Measurements from ENCODE around the gene ZPR1.
A peak's percentile ranks its signal among the peaks of the same experiment; 100 is the strongest.
"Not testable (repeated sequence)": the region's sequence is repeated elsewhere in the genome, so short reads cannot be mapped to it uniquely, and the experiment has no call there.

Gene ZPR1, protein sequence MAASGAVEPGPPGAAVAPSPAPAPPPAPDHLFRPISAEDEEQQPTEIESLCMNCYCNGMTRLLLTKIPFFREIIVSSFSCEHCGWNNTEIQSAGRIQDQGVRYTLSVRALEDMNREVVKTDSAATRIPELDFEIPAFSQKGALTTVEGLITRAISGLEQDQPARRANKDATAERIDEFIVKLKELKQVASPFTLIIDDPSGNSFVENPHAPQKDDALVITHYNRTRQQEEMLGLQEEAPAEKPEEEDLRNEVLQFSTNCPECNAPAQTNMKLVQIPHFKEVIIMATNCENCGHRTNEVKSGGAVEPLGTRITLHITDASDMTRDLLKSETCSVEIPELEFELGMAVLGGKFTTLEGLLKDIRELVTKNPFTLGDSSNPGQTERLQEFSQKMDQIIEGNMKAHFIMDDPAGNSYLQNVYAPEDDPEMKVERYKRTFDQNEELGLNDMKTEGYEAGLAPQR

DNA sequence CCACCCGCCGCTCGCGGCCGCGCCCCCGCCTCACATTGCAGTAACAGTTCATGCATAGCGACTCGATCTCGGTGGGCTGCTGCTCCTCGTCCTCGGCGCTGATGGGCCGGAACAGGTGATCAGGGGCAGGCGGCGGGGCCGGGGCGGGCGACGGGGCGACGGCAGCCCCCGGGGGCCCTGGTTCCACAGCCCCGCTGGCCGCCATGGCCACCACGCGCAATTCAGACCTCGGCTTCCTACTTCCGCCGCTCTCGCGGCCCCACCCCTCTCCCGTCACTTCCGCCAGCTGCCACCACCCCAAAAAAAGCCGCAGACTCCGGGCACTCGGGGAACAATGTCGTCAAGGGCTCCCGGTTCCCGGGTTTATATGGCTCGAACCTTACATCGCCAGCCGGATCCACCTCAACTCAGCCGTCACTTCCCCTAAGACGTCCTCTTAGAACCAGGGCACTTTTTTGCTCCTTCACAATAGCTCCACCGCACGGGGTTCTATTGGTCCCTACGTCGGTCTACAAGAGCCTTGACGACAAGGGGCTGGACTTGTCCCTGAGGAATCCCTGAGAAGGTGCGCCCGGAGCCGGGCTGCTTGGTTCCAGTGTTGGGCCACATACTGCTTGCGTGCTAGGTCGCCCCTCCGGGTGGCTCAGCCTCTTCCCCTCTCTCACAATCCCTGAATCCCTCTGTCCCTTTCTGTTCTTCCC is at the start of gene ZPR1:
Gene ZPR1 (minus strand): TSS at position 238 of the 701 bp plus-strand sequence. CDS start 33 bp downstream, at position 205.
- peak; percentile 88 for DNase-seq

DNA sequence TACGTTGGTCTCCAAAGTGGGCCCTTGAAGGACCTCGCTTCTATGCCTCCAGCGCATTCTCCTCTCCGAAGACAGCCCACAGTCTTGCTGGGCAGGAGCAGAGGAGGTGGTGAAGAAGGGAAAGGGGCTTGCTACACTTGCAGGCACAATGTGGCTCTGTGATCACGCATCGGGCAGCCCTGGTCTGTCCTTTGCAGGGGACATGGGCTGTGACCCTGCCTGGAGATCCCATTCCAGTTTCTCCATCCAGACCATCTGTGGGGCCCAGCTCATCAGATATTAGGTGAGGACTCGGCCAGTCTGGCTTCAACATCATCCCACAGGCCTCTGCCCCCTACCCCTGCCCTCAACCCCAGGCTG is 48.8 kb upstream of the ZPR1 start:
- DNase-seq, result no peak

DNA sequence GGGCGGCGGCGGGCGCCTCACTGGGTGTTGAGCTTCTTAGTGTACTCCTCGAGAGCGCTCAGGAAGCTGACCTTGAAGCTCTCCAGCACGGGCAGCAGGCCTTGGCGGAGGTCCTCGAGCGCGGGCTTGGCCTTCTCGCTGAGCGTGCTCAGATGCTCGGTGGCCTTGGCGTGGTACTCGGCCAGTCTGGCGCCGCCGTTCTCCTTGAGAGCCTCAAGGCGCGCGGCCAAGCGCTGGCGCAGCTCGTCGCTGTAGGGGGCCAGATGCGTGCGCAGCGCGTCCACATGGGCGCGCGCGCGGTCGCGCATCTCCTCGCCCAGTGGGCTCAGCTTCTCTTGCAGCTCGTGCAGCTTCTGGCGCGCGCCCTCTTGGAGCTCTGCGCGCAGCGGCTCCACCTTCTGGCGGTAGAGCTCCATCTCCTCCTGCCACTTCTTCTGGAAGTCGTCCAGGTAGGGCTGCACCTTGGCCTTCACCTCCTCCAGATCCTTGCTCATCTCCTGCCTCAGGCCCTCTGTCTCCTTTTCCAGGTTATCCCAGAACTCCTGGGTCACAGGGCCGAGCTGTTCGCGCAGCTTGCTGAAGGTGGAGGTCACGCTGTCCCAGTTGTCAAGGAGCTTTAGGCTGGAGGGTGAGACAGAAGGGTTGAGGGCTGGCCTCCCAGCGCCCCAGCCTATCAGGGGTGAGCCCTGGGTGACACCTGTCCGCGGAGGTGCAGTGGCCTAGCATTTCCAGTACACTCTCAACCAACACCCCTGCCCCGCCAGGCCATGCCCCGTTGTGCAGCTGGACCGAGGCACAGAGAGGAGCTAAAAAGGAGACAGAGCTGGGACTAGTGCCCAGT is 48.2 kb upstream of the ZPR1 start:
- DNase-seq, result peak; percentile 88

DNA sequence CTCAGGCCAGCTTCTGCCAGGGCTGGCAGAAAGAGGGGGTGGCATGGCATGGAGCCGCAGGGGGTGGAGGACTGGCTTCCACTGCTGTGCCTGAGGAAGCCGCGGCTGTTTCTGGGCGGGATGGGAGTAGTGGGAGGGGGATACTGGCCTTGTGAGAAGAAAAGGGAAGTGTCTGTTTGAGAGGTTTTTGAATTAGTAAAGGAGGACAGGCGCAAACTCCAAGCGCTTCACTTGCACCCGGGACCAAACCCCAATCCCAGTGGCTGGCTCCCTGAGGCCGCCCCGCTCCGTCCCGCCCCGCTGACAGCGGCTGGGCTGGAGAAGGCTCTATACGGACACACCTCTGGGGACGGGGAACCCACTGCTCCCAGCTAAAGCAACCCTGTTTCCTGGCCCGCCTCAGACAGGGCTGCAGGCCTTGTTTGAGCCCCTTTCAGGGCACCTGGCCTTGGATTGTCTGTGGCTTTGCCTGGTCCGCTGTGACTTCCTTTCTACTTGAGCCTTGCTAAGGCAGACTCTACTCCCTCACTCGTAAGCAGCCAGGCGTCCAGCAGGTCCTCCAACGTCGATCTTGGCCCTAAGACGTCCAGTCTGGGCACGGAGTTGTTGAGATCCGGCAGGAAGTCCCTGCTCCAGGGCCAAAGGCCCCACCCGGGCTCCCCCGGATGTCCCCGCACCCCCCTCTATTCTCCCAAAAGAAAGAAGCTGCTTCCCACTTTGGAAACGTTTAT is 47.4 kb upstream of the ZPR1 start:
- DNase-seq, result no peak

DNA sequence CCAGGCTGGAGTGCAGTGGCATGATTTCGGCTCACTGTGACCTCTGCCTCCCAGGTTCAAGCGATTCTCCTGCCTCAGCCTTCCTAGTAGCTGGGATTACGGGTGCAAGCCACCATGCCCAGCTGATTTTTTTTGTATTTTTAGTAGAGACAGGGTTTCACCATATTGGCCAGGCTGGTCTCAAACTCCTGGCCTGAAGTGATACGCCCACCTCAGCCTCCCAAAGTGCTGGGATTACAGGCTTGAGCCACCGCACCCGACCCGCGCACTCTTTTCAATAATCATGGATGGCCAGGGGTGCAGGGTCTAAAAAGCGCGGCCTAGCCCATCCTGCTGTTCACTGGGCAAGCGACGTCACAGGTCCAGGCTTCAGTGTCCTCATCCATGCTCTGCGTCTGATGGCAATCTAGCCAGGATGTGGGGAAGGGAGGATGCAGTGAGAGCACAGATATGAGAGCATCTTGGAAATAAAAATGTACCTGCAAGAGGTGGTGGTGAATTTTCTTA is 46.8 kb upstream of the ZPR1 start:
- not testable (repeated sequence) for DNase-seq

DNA sequence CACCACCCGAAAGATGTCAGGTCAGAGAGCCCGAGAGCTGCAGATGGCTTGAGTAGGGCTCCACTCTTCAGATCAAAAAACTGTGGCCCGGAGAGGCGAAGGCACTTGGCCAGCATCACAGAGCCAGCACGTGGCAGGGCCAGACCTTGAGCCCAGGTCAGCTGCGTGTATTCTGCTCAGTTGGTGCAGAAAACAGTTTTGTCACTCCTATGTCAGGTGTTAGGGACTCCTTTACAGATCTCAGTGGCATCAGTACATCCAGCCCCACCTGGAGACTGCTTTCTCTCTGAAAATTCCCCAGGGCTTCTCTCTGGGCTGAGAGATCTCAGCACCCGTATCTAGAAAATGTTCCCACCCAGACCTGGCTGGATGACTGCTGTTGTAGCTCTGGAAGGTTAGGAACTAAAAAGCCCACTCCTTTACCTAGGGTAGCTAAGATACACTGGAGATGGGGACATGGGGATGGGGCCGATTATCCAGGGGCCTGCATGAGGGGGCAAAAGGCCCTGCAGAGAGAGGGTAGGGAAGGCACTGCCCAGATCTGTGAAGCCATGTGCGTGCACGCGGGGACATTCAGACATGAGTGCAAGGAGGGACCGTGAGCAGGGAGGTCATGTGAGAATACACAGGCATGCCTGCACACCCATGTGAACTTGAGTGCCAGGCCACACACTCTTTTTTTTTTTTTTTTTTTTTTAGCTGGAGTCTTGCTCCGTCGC is 46.2 kb upstream of the ZPR1 start:
- no peak for DNase-seq

DNA sequence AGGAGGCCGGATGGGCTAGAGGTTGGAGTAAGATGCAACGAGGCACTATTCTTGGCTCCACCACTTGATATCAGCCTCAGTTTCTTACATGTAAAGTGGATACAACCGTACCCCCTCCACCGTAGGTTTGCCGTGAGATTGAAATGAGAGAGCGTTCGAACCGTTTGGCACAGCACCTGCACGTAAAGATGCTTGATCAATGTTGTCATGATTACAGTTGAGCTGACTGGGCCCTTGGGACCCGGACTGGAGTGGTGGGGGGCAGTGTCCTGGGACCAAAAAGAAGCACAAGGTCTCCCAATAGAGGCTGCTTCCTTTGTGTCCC is 45.6 kb upstream of the ZPR1 start:
- DNase-seq, result no peak

DNA sequence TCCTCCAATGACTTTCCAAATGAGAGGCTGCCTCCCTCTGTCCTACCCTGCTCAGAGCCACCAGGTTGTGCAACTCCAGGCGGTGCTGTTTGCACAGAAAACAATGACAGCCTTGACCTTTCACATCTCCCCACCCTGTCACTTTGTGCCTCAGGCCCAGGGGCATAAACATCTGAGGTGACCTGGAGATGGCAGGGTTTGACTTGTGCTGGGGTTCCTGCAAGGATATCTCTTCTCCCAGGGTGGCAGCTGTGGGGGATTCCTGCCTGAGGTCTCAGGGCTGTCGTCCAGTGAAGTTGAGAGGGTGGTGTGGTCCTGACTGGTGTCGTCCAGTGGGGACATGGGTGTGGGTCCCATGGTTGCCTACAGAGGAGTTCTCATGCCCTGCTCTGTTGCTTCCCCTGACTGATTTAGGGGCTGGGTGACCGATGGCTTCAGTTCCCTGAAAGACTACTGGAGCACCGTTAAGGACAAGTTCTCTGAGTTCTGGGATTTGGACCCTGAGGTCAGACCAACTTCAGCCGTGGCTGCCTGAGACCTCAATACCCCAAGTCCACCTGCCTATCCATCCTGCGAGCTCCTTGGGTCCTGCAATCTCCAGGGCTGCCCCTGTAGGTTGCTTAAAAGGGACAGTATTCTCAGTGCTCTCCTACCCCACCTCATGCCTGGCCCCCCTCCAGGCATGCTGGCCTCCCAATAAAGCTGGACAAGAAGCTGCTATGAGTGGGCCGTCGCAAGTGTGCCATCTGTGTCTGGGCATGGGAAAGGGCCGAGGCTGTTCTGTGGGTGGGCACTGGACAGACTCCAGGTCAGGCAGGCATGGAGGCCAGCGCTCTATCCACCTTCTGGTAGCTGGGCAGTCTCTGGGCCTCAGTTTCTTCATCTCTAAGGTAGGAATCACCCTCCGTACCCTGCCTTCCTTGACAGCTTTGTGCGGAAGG is 44.8 kb upstream of the ZPR1 start:
- no peak for DNase-seq

DNA sequence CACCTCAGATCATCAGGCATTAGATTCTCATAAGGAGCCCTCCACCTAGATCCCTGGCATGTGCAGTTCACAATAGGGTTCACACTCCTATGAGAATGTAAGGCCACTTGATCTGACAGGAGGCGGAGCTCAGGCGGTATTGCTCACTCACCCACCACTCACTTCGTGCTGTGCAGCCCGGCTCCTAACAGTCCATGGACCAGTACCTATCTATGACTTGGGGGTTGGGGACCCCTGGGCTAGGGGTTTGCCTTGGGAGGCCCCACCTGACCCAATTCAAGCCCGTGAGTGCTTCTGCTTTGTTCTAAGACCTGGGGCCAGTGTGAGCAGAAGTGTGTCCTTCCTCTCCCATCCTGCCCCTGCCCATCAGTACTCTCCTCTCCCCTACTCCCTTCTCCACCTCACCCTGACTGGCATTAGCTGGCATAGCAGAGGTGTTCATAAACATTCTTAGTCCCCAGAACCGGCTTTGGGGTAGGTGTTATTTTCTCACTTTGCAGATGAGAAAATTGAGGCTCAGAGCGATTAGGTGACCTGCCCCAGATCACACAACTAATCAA is 44.0 kb upstream of the ZPR1 start:
- no peak for DNase-seq

DNA sequence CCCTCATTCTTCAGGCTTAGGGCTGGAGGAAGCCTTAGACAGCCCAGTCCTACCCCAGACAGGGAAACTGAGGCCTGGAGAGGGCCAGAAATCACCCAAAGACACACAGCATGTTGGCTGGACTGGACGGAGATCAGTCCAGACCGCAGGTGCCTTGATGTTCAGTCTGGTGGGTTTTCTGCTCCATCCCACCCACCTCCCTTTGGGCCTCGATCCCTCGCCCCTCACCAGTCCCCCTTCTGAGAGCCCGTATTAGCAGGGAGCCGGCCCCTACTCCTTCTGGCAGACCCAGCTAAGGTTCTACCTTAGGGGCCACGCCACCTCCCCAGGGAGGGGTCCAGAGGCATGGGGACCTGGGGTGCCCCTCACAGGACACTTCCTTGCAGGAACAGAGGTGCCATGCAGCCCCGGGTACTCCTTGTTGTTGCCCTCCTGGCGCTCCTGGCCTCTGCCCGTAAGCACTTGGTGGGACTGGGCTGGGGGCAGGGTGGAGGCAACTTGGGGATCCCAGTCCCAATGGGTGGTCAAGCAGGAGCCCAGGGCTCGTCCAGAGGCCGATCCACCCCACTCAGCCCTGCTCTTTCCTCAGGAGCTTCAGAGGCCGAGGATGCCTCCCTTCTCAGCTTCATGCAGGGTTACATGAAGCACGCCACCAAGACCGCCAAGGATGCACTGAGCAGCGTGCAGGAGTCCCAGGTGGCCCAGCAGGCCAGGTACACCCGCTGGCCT is 42.5 kb upstream of the ZPR1 start:
- no peak for DNase-seq

DNA sequence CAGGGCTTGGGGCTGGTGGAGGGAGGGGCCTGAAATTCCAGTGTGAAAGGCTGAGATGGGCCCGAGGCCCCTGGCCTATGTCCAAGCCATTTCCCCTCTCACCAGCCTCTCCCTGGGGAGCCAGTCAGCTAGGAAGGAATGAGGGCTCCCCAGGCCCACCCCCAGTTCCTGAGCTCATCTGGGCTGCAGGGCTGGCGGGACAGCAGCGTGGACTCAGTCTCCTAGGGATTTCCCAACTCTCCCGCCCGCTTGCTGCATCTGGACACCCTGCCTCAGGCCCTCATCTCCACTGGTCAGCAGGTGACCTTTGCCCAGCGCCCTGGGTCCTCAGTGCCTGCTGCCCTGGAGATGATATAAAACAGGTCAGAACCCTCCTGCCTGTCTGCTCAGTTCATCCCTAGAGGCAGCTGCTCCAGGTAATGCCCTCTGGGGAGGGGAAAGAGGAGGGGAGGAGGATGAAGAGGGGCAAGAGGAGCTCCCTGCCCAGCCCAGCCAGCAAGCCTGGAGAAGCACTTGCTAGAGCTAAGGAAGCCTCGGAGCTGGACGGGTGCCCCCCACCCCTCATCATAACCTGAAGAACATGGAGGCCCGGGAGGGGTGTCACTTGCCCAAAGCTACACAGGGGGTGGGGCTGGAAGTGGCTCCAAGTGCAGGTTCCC is 41.8 kb upstream of the ZPR1 start, which contains the start of gene APOC3:
Gene APOC3 (plus strand): TSS at position 383 of the 659 bp plus-strand sequence. CDS start 676 bp downstream, outside the sequence.
- no peak for DNase-seq

DNA sequence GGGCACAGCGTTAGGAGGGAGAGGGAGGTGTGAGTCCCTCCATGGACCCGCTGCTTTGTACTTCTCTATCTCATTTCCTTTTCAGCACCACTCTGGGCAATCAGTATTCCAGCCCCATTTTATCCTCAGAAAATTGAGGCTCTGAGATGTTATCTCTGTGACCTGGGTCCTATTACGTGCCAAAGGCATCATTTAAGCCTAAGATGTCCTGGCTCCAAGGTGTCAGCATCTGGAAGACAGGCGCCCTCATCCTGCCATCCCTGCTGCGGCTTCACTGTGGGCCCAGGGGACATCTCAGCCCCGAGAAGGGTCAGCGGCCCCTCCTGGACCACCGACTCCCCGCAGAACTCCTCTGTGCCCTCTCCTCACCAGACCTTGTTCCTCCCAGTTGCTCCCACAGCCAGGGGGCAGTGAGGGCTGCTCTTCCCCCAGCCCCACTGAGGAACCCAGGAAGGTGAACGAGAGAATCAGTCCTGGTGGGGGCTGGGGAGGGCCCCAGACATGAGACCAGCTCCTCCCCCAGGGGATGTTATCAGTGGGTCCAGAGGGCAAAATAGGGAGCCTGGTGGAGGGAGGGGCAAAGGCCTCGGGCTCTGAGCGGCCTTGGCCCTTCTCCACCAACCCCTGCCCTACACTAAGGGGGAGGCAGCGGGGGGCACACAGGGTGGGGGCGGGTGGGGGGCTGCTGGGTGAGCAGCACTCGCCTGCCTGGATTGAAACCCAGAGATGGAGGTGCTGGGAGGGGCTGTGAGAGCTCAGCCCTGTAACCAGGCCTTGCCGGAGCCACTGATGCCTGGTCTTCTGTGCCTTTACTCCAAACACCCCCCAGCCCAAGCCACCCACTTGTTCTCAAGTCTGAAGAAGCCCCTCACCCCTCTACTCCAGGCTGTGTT is 41.1 kb upstream of the ZPR1 start:
- DNase-seq, result no peak

DNA sequence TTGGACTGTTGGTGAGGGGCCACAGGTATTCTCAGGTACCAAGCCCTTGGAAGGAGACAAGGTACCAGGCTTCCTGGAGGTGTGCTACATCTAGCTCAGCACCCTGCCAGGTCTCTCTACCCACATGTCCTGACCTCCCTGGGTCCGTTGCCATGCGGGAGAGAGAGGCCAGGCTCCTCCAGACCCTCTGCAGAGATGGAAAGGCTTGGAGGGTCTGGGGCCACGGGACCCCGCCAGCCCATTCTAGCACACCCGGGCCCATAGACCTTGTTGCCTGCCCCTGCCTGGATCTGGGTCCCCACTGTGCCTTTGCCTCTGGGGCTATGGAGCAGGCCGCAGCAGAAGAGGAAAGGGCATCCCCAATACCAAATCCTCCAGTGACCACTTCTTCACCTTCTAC is 39.6 kb upstream of the ZPR1 start:
- no peak for DNase-seq

DNA sequence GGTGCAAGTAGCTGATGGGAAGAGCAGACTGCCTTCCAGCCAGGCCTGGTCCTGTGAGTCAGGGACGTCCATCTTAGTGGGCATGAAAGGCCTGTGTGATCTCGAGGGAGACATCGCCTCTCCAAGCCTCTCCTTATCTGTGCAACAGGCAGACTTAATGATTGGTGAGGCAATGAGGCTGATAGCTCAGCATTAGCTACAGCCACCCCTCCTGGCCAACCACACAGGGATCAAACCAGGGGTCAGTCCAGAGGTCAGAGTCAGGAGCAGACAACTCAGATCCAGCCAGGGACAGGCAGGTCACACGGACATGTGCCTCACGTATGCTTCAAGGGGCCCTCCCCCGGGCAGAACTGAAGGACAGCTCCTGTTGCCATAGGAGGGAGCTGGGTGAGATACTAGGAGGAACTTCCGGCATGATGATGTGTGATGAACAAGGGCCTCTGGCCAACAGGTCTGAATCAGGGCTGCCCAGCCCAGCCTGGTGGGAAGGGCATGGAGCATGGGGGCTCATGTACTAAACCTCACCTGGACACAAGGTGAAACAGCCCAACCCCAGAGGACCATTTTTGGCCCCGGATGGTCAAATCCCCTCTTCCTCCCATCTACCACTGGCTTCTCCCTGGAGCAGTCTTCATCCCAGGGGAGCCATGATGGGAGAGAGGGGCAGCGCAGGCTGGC is 39.1 kb upstream of the ZPR1 start:
- no peak for DNase-seq

DNA sequence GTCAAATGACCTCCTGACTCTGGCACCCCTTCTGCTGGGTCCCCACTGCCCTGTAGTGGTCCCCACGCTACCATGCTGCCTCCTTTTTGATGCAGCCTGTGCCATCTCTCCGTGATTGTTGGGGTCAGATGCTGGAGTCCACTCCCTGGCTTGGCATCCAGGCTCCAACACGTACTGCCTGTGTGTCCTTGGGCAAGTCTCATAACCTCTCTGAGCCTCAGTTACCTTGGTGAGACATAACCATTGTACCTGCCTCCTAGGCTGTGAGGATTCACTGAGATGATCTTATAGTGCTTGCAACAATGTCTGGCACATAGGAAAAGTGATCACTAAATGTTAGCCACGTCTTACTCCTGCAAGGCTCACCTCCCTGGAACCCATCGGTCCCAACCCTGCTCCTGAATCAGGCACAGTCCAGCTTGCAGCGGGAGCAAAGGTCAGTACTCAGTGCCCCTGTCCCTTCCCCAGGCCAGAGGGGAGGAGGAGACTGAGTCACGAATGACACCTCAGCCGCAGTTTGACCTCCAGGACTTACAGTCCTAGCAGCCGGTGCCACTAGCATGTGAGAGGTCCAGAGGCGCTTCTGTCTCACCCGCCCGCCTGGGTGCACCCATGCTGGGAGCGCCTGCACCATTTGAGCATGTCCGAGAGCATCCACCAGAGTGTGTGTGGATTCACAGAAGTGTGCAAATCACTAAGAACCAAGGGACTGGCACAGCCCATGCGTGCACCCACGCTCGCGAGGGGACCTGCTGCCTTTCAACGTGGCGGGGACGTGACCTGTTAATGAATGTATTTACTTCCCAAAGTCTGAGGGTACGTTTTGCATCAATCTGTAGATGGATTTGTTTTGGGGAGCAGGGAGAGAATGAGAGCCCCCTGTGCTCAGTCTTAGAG is 38.3 kb upstream of the ZPR1 start:
- DNase-seq, result no peak

DNA sequence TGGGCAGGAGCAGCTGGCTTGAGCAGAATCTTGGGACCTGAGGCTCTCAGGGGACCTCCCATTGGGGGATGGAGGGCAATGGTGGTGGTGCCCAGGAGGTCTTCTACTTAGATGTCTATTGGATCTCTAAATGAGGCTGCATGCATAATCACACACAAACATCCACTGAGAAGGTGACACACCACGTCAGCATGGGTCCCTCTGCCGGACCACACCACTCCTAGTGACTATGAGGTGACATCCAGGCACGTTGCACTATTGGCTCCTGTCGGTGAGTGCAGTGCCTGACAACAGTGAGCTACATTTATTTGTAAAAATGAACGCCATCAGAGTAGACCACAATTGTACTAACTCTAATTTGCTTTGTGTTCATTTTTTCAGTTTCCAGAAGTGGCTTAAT is 37.6 kb upstream of the ZPR1 start:
- no peak for DNase-seq
